GM18909 (cell line): ENCODE data around the gene ANKRD11.

ENCODE experiments used
- ATAC-seq: cut with Tn5 transposase; IDR thresholded peaks from one replicate; pipeline ENCODE4 v1.9.1; 2021; ENCODE audit warnings: mild to moderate bottlenecking; ENCODE audit not compliant: unreplicated experiment, poor library complexity

Gene ANKRD11

DNA sequence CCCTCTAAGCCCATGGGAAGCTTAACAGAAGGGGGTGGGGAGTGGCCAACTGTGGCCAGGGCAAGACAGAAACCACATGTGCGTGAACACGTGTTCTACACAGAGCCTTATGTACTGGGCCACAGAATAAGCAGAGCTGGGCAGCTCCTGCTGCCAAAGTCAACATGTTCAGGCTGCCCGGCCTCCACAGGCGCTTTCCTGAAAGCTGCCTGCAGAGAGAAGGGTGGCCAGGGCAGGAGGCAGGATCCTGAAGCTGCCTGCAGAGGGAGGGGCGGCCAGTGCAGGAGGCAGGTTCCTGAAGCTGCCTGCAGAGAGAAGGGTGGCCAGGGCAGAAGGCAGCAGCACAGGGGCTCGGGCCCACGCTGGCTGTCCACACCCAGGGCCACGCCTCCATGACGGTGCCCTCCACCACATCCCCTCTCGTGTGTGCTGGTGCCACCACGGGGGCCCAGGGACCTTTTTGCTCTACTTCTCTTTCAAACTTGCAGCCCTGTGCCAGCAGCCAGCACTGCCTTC, 79.5 kb downstream of the ANKRD11 start:
- ATAC-seq: no peak

DNA sequence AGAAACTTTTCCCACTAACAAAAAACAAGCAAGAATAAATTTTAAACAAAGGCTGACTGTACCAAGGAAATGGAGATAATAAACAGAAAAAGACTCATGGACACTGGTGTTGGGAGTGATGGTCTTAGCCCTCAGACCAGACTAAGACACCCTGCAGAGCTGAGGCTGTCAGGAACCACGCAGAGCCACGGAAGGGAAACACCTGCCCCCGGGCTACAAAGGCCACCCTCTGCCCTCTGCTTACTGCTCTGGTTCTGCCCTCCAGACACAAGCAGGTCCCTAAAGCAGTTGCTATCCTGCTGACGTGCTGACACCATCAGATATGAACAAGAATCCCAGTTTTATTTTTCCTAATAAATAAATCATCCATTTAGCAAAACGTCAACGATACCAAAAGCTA, 80.0 kb downstream of the ANKRD11 start:
- no peak for ATAC-seq

DNA sequence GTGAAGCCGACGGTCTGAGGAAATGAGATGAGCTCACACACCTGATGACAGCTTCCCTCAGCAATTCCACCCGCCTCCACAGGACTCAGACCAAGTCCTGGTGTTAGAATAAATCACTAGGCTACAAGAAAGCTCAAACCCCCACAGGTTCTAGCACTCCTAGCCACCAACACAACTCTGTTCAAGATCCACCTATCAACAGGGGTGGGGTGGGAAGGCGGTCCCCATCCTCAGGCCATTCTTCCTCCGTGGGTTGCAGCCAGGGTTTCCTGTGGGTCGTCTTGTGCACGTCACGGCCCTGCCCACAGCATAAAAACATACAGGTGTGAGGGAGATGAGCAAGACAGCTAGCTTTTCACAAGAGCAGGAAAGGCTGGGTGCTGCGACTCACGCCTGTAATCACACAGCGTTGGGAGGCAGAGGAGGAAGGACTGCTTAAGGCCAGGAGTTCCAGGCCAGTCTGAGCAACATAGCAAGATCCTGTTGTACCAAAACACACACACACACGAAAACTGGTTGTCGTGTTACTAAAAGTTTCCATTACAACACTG, 81.1 kb downstream of the ANKRD11 start:
- no peak for ATAC-seq

- no peak for ATAC-seq
These were observed 82.0 kb downstream of the ANKRD11 start for GRCh38 chr16:89408315-89408714.

DNA sequence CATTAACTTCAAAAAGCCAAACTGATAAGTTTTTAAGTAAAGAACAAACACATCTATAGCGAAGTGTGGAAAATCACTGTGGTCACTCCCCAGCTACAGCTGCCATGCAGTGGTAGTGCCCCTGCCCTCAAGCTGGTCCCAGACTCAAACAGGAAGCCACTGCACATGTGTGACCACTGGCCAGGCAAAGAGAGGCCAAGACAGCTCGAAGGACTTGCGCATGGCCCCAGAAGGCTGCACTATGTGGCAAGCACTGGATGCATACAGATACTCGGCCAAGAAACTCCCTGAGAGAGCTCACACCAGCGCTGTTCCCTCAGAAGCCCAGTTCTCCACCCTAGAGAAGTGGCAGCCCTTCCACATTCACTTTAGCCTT, 82.4 kb downstream of the ANKRD11 start:
- no peak for ATAC-seq

DNA sequence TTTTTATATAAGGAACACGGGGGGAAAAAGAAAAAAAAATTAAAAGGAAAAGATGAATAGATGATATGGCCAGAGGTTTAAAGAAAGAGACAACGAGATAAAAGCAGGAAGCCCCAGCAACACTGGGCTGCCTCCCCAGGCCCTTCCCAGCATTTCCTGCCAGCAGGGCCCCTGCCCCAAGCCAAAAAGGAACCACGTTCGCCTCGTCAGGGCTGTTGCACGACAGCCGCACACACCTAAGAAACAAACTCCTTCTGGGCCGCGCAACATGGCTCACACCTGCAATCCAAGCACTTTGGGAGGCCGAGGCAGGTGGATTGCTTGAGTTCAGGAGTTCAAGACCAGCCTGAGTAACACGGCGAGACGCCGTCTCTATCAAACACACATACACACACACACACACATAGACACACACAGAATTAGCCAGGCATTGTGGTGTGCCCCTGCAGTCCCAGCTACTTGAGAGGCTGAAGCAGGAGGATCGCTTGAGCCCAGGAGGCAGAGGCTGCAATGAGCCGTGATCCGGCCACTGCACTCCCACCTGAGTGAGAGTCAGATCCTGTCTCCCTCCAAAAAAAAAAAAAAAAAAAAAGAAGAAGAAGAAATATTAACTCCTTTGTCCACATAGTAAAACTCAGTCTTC, 83.0 kb downstream of the ANKRD11 start:
- ATAC-seq: no peak

- no peak for ATAC-seq
These were observed 84.0 kb downstream of the ANKRD11 start for GRCh38 chr16:89406277-89406888.

GRCh38 chr16:89404561-89404960, 85.8 kb downstream of the ANKRD11 start:
- no peak for ATAC-seq

GRCh38 chr16:89402962-89403361, 87.4 kb downstream of the ANKRD11 start:
- no peak for ATAC-seq

- no peak for ATAC-seq
These were observed 88.5 kb downstream of the ANKRD11 start for GRCh38 chr16:89401641-89402445.

- no peak for ATAC-seq
These were observed 89.2 kb downstream of the ANKRD11 start for GRCh38 chr16:89401205-89401604.

GRCh38 chr16:89400740-89401139, 89.6 kb downstream of the ANKRD11 start:
- ATAC-seq: no peak

DNA sequence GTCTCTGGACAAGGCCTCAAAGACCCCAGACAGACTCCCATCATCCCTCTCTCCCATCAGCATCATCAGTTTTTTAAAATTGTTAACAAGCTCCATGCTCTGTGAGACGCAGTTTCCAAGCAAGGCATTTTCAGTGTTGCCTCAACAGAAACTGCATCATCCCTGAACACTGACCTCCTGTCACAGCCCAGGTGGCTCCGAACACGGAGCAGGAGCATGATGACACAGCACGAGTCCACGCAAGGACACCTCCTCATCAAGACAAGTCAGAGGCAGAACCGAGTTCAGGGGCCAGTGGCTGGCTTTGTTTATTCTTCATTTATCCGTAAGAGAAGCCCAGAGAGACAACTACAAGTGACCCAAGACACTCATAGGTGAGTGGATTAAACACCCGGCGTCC, 91.4 kb downstream of the ANKRD11 start:
- ATAC-seq: no peak

DNA sequence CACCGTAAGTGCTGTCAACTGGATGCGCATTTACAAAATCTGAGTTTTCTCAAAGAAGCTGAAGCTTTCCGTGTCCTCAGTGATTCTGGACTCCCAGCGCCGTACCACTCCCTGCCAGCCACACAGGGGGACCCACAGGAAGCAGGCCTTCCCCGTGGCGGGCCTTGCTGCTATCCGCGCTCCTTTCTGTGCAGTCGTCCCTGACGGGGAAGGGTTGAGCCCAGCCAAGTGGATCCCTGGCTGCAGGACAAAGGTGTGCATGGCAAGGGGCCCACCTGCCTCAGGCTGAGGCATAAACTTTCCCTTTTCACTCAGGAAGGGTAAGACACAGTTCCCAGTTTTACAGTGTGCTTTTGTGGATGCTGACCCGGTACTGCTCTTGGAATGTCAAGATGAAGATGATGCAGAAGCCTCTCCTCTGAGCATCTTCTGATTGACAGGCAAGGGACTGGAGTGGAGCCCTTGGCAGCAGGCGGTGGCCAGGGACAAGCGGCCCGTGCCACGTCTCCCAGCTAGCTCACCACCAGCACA, 93.0 kb downstream of the ANKRD11 start:
- no peak for ATAC-seq

DNA sequence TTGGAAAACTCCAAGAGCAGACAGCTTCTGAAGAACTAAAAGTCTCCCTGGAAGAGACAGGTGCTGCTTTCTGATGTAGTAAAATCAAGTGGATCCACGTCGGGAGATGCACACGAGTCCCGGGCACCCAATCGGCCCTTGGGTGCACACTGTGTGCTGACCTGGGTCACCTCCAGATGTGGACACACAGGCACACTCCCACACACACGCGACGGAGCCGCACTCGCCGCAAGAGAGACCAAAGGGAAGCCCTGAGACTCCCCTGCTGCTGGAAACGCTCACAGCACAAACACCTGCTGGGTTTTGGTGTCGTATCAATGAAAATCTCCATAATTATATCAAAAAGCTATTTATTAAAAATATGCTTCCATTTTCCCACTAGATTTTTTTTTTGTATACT, 94.2 kb downstream of the ANKRD11 start:
- ATAC-seq: no peak

GRCh38 chr16:89395150-89396142, 94.9 kb downstream of the ANKRD11 start:
- no peak for ATAC-seq

DNA sequence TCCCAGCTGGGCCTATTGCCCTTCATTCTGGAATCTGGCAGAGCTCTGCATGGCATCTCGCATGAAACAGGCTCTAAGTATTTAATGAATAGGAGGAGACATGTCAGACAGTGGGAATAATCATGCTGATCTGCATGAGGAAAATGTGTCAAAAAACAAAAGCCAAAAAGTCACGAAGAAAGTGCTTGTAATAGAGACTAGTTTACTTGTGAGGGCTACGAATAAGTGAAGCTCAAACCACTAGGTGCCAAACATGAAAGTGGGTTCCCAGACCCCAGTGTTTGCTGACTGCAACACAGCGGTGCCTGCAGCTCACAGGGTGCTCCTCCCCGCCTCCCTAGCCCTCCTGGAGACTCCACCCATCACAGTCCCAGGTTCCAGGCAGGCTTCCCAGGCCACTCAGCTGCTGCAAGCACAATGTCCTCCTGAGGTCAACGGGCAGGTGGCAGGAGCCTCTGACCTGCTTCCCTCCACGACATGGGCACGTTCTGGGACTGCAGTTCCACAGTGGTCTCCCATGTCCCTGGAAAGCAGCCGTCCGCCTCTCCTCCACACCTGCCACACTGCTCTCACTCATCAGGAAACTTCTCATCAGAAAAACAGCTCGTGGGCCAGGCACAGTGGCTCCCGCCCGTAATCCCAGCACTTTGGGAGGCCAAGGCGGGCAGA, 96.5 kb downstream of the ANKRD11 start:
- ATAC-seq: no peak

- ATAC-seq: no peak
These were observed 97.3 kb downstream of the ANKRD11 start for GRCh38 chr16:89392881-89393737.
